HG03103 (cell line): ENCODE data around the gene CRTC1.
"Not testable (repeated sequence)": the region's sequence is repeated elsewhere in the genome, so short reads cannot be mapped to it uniquely, and the experiment has no call there.

Source experiments
- ATAC-seq: cut with Tn5 transposase; IDR thresholded peaks from one replicate; pipeline ENCODE4 v1.9.1; 2021; ENCODE audit warnings: low read depth; ENCODE audit not compliant: unreplicated experiment

Gene CRTC1

GRCh38 chr19:18723871-18724377 is 40.4 kb downstream of the CRTC1 start:
- no peak for ATAC-seq

GRCh38 chr19:18725841-18726770 is 42.6 kb downstream of the CRTC1 start:
- ATAC-seq, result no peak

- ATAC-seq, result no peak
Measured at GRCh38 chr19:18726846-18727245, 43.4 kb downstream of the CRTC1 start.

- not testable (repeated sequence) for ATAC-seq
Measured at GRCh38 chr19:18727602-18728001, 44.1 kb downstream of the CRTC1 start.

- no peak for ATAC-seq
Measured at GRCh38 chr19:18729933-18730530, 46.6 kb downstream of the CRTC1 start.

GRCh38 chr19:18730885-18731513 is 47.5 kb downstream of the CRTC1 start:
- ATAC-seq, result no peak

- ATAC-seq, result no peak
Measured at GRCh38 chr19:18731562-18732008, 48.1 kb downstream of the CRTC1 start.

- ATAC-seq, result no peak
Measured at GRCh38 chr19:18733196-18733647, 49.7 kb downstream of the CRTC1 start.

- not testable (repeated sequence) for ATAC-seq
Measured at GRCh38 chr19:18733762-18734332, 50.4 kb downstream of the CRTC1 start.

GRCh38 chr19:18735324-18735723 is 51.8 kb downstream of the CRTC1 start:
- no peak for ATAC-seq

GRCh38 chr19:18735752-18736151 is 52.3 kb downstream of the CRTC1 start:
- ATAC-seq, result no peak

- ATAC-seq, result no peak
Measured at GRCh38 chr19:18736415-18737336, 53.2 kb downstream of the CRTC1 start.

GRCh38 chr19:18737337-18737953 is 54.0 kb downstream of the CRTC1 start:
- ATAC-seq, result no peak

- ATAC-seq, result no peak
Measured at GRCh38 chr19:18737954-18738351, 54.5 kb downstream of the CRTC1 start.

GRCh38 chr19:18738961-18739690 is 55.6 kb downstream of the CRTC1 start:
- ATAC-seq, result no peak

- ATAC-seq, result no peak
Measured at GRCh38 chr19:18741124-18742121, 57.9 kb downstream of the CRTC1 start.

- no peak for ATAC-seq
Measured at GRCh38 chr19:18742324-18742723, 58.8 kb downstream of the CRTC1 start.
